HT1080 (cell line): ENCODE results near the gene DENND1B. TPM values are rescaled to one million over a fixed set of nuclear protein-coding genes. Genes with fewer than 3 reads are reported as not detected.

Experiments used
- DNase-seq: peaks from one replicate; pipeline ENCODE4 v3.0.0-alpha.2; 2015; ENCODE audit warnings: low read depth
- total RNA-seq: library from RNA; depleted of rRNA; stranded (reverse); fragments of >200 nt; shearing (Covaris generic); gene quantifications from 2 replicates; pipeline ENCODE4 v1.2.3, GENCODE V29; 2014

DENND1B gene
- total RNA-seq, 1 experiment from 2014 or later, result 3.8 TPM

DNA sequence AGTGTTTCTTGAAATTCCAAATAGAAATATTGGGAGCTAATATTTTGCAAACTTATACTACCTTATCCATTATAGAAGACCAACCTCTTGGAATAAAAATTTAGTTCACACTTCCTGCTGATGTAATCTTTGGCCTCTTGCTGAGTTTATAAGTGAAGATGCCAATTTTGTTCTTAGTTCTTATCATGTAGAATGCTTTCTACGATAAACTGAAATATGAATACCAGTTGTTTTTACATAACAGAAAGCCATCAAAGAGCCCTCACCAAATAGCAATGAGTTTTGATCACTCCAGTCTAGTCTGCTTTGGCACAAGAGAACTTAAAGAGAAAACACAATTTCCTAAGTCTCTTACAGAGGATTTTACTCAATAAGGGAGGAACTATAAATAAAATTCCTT lies 89.5 kb downstream of the DENND1B start:
- no peak for DNase-seq

DNA sequence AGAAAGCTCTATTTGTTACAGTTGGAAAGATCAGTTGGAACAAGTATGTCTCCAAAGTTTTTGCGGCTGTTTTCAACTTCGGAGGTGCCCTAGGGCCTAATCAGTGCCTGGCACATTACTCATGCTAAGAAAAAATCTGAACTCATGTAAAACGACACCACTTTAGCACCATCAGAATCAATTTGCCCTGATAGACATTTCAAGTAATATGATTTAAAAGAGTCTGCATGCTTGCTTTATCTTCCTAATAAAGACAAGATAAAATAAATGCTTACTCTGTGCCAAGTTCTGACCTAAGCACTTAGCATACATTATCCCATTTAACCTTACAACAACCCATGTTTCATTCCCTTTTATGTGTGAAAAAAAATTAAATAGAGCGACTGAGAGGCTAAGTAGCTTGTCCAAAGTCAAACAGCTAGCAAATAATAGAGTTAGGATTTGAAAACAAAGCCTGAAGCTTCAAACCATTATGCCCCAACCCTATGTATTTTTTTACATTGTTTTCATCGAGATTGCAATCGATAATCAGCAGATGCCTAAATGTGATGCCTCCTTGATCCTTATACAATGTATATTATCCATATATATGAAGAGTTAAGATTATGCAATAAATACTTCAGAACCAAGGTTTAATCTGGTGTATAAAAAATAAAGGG lies 91.3 kb downstream of the DENND1B start:
- DNase-seq, result no peak

DNA sequence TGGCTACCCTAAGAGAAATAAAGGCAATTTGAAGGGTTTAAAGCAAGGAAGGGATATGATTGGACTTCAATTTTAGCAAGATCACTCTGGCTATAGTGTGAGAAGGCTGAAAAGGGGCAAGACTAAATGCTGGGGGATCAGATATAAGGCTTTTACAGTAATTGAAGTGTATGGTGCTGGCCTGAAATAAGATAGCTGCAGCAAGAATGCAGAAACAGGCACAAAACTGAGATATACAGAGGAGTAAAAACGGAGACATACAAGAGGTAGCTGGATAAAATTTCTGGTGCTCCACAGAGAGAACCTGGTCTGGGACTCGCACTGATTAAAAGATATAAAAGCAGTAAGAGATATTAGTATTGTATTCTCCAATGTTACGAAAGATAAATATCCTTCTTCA lies 92.0 kb downstream of the DENND1B start:
- no peak for DNase-seq

- DNase-seq, result no peak
Measured at GRCh38 chr1:197680311-197680710, 95.0 kb downstream of the DENND1B start.

DNA sequence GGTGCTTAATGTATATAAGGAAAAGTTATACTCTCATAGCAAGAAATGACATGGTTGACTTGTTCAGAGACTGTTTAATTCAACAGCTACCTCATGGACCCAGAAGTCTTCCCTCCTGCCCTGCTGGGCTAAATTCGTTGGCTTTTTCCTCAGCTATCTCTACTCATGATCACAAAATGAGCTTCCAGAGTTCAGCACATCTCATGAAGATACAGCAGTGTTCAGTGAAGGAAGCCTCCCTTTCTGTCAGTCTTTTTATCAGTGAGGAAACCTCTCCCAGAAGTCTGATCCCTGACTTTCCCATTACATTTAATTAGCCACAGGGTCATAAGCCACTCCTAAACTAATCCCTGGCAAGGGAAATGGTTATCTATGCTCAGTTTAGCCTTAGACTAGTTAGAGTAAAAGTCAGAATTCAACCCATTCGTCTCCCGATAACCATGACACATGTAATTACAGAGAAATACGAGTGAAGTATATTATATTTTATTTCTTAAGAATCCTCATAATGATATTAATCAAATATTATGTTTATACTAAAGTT lies 97.5 kb downstream of the DENND1B start:
- no peak for DNase-seq

GRCh38 chr1:197677313-197677712 lies 98.0 kb downstream of the DENND1B start:
- no peak for DNase-seq

- no peak for DNase-seq
Measured at GRCh38 chr1:197675583-197676208, 99.6 kb downstream of the DENND1B start.

- DNase-seq, result no peak
Measured at GRCh38 chr1:197674286-197674685, 101.0 kb downstream of the DENND1B start.

DNA sequence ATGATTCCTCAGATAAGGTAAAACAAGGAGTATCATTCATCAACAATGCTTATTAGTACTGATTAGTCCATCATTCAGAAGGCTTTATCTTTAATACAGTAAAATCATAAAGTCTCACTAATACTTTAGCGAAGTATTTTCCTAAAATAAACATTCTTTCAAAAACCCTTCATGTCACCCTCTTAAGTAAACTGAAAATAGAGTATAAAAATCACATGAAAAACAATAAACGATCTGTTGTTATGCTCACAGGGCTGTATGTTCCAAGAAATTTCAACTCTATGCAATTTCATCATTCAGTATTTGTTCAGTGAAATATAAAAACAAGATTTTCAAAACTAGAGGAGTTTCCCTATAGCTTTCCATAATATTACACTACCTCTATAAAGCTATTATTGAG lies 102.0 kb downstream of the DENND1B start:
- no peak for DNase-seq

GRCh38 chr1:197672347-197672746 lies 102.9 kb downstream of the DENND1B start:
- DNase-seq, result no peak

GRCh38 chr1:197671920-197672319 lies 103.4 kb downstream of the DENND1B start:
- DNase-seq, result no peak

DNA sequence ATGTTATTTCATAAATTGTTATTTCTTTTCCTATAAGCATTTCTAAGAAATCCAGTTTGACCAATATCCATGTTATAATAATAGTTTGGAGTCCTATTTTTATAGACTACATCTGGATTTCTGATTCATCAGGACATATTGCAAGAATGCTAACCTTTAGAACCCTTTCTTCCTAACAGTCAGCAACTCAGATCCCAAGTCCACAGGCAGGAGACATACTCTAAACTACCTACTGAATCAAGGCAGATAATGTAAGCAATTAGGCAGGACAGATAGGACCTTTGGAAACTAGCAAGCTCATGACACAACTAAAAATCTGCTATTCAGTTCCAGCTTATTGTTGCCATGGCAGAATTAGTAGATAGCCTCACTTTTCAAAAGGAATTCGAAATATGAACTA lies 104.1 kb downstream of the DENND1B start:
- DNase-seq, result no peak

GRCh38 chr1:197666769-197667285 lies 108.5 kb downstream of the DENND1B start:
- DNase-seq, result no peak

GRCh38 chr1:197664391-197664790 lies 110.9 kb downstream of the DENND1B start:
- DNase-seq, result no peak

DNA sequence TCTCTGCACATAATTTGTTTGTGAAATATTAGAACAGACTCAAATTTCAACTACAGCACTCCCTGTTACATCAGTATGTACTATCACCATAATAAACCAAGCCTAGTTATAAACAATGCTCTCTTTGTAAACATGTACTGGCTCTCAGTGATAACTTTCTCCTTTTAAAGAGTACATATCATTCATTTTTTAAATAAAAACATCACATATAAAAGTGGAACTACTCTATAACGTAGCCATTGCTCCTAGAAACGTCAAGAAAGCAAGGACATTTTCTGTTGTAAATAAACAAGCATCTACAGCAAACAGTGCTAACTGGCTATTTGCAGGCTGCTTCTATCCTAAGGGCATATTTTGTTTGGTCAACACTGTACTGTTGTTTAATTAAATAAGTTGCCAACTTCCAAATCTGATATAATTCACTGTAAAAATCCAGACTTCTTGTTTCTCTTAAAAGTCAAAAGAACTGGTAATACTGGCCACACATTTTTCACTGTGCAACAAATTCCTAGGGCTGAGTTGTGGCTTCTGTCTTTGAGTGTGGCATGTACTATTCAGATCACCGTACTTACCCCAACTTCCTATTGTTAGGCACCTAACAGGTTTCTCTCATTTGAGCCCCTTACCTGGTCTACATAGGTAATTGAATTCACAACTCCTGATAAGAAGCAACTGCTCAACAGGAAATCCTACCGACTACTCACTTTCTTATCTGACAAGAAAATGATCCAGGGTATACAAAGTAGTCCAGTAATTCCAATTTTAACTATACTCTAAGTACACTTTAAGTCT lies 111.9 kb downstream of the DENND1B start:
- DNase-seq, result no peak

DNA sequence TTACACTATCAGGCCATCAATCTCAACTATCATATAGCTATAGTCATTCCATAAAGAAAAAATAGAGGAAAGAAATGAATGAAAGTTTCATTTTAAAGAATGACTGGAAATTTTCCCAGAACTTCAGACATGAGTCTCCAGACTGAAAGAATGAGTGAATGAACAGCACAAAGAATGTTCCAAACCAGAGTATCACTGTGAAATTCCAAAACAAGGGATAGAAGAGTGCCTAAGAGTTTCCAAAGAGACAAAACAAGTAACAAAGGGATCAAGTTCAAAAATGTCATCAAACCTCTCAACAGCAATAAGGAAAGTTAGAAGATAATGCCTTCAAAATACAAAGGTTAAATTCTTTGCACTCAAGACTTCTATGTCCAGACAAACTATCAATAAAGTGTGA lies 114.9 kb downstream of the DENND1B start:
- DNase-seq, result no peak

- no peak for DNase-seq
Measured at GRCh38 chr1:197659171-197659570, 116.1 kb downstream of the DENND1B start.

DNA sequence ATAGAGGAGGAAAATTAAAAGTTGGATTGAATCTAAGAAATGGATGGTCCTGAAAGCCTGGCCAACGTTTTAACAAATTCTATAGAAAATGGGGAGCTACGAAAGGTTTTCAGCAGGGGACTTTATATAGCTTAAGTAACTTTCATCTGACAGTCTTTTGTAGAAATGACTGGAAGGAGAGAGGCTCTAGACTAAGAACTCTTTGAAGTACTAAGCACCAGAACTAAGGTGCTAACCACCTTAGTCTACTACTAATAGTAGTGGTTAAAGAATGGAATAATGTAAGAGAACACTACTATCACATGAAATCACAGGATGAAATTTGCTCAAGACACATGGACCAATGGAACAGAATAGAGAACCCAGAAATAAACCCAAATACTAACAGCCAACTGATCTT lies 126.1 kb downstream of the DENND1B start:
- no peak for DNase-seq

- DNase-seq, result no peak
Measured at GRCh38 chr1:197638316-197638715, 137.0 kb downstream of the DENND1B start.

GRCh38 chr1:197637406-197637805 lies 137.9 kb downstream of the DENND1B start:
- DNase-seq, result no peak

GRCh38 chr1:197633447-197634078 lies 141.7 kb downstream of the DENND1B start:
- DNase-seq, result no peak

DNA sequence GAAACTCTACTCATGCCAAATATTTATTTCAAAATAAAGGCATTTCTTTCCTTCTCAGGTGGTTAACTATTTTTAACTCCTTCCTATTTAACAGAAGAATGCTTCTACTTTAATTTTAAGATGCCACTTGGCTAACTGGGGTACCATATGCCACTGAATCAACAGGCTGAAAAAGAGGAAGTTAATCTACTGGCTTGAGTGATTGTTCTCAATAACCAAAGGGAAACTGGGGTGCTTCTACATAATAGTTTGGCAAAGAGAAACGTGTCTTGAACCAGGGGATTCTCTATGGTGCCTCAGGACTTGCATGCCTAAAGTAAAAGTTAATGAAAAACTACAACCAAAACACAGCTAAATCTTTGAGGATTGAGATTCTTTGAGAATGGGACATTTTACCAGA lies 142.6 kb downstream of the DENND1B start:
- no peak for DNase-seq
